Measurements from ENCODE around the gene MAP4K5. TPM values are rescaled to one million over a fixed set of nuclear protein-coding genes. Genes with fewer than 3 reads are reported as not detected.

Gene MAP4K5
- polyA plus RNA-seq, 3 donors, result 5.0 to 9.1 (median 7.7) TPM

DNA sequence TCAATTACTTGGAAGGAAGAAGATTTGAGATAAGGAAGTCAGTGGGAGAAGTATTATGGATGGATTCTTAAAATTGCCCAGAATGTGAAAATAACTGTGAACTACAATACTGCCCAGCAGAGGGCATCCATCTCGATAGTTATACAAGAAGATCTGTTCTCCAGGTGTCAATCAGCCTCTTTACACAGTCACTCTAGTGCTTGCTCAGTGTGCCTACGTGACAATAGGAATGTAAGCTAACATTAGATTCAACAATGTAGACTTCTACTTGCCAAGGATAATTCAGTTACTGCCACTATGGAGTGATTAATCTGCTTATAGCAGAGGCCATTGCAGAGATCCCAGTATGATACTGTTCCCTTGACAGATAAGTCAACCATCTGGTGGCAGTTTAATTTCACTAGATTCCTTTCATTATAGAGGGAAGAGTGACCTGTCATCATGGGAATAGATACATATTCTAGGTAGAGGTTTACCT, 10.6 kb upstream of the MAP4K5 start:
- Histone ChIP-seq H3K4me3 (replicated peaks in 1 of 3; ENCODE audit: low read depth in 2 of 3, low read length in 3 of 3) (no peak overlapping the region), H2AFZ (ENCODE audit: insufficient read depth, low read depth, low read length, poor library complexity, severe bottlenecking) (no peak overlapping the region)

GRCh38 chr14:50541159-50541567, 8.8 kb upstream of the MAP4K5 start:
- Histone ChIP-seq H3K4me2 (replicated peaks; ENCODE audit: extremely low read depth, low read length, poor library complexity, severe bottlenecking) (no peak overlapping the region), H3K27ac (ENCODE audit: low read depth in 1 of 2, low read length in 2 of 2) (no peak overlapping the region), H3K9ac (ENCODE audit: insufficient read depth, low read length, poor library complexity, severe bottlenecking) (no peak overlapping the region), H2AFZ (ENCODE audit: insufficient read depth, low read depth, low read length, poor library complexity, severe bottlenecking) (no peak overlapping the region), H3K4me3 (replicated peaks in 1 of 3; ENCODE audit: low read depth in 2 of 3, low read length in 3 of 3) (no peak overlapping the region), H3K4me1 (ENCODE audit: control insufficient read depth in 1 of 2, insufficient read depth in 2 of 2, low read length in 2 of 2) (no peaks in the 10 kb centered on the region), H3K36me3 (replicated peaks in 1 of 2; ENCODE audit: control insufficient read depth in 1 of 2, insufficient read depth in 2 of 2, low read length in 2 of 2) (no peaks in the 10 kb centered on the region), H4K20me1 (ENCODE audit: insufficient read depth, low read length) (no peaks in the 10 kb centered on the region), H3K27me3 (ENCODE audit: control insufficient read depth in 2 of 2, insufficient read depth in 2 of 2, low read length in 2 of 2) (no peaks in the 10 kb centered on the region), H3K79me2 (ENCODE audit: insufficient read depth, low read length) (no peaks in the 10 kb centered on the region), H3K9me3 (replicated peaks in 1 of 2; ENCODE audit: control insufficient read depth in 1 of 2, insufficient read depth in 1 of 2, low read length in 2 of 2) (no peaks in the 10 kb centered on the region)
- Mint-ChIP-seq H3K36me3 (no peaks in the 10 kb centered on the region), H3K9me3 (peaks cover 0 to 8% (median 0%) of the 10 kb centered on the region in 7 donors), H3K4me3 (no peak overlapping the region), H3K27ac (no peak overlapping the region), H3K27me3 (ENCODE audit: low read depth in 3 of 3) (peaks cover 0 to 3% (median 2%) of the 10 kb centered on the region in 3 donors), H3K4me1 (peaks cover 6% of the 10 kb centered on the region)
- no CpG with 5 or more reads among the region's 1 CpG for WGBS (ENCODE audit: insufficient coverage)
- no peak for TF ChIP-seq CTCF (IDR thresholded peaks at IDR 0.05)
- intact Hi-C loops (cut with micrococcal nuclease), result no loop called here
- no peak for DNase-seq

More for the DNA sequence above, 10.6 kb upstream of the MAP4K5 start:
- Mint-ChIP-seq H3K9me3 (no peaks in the 10 kb centered on the region), H3K4me3 (no peak overlapping the region), H3K4me1 (peaks cover 5% of the 10 kb centered on the region), H3K27me3 (ENCODE audit: low read depth in 3 of 3) (peaks cover 0 to 2% (median 0%) of the 10 kb centered on the region in 3 donors), H3K36me3 (no peaks in the 10 kb centered on the region), H3K27ac (no peak overlapping the region)
- peak; percentile 7 to 34 (median 27) for DNase-seq
- Histone ChIP-seq H3K79me2 (ENCODE audit: insufficient read depth, low read length) (no peaks in the 10 kb centered on the region), H3K9ac (ENCODE audit: insufficient read depth, low read length, poor library complexity, severe bottlenecking) (no peak overlapping the region), H3K4me1 (ENCODE audit: control insufficient read depth in 1 of 2, insufficient read depth in 2 of 2, low read length in 2 of 2) (no peaks in the 10 kb centered on the region), H3K27ac (ENCODE audit: low read depth in 1 of 2, low read length in 2 of 2) (no peak overlapping the region), H3K4me2 (replicated peaks; ENCODE audit: extremely low read depth, low read length, poor library complexity, severe bottlenecking) (no peak overlapping the region), H3K36me3 (replicated peaks in 1 of 2; ENCODE audit: control insufficient read depth in 1 of 2, insufficient read depth in 2 of 2, low read length in 2 of 2) (no peaks in the 10 kb centered on the region), H4K20me1 (ENCODE audit: insufficient read depth, low read length) (no peaks in the 10 kb centered on the region), H3K9me3 (replicated peaks in 1 of 2; ENCODE audit: control insufficient read depth in 1 of 2, insufficient read depth in 1 of 2, low read length in 2 of 2) (no peaks in the 10 kb centered on the region), H3K27me3 (ENCODE audit: control insufficient read depth in 2 of 2, insufficient read depth in 2 of 2, low read length in 2 of 2) (no peaks in the 10 kb centered on the region)
- intact Hi-C loops (cut with micrococcal nuclease), result no loop called here
- no CpG with 5 or more reads among the region's 2 CpGs for WGBS (ENCODE audit: insufficient coverage)
- TF ChIP-seq CTCF (IDR thresholded peaks at IDR 0.05), result peak; percentile 79

All from CD14-positive monocyte (primary cell).